GM12872 (cell line): ENCODE data around the gene PDE4C.

ENCODE experiments used
- TF ChIP-seq, protein P1 (sequence below): IDR thresholded peaks from 3 replicates; pipeline ENCODE4 v1.5.1; 2011; ENCODE audit warnings: low read depth, mild to moderate bottlenecking, low read length, moderate library complexity; ENCODE audit not compliant: insufficient read depth

PDE4C gene

DNA sequence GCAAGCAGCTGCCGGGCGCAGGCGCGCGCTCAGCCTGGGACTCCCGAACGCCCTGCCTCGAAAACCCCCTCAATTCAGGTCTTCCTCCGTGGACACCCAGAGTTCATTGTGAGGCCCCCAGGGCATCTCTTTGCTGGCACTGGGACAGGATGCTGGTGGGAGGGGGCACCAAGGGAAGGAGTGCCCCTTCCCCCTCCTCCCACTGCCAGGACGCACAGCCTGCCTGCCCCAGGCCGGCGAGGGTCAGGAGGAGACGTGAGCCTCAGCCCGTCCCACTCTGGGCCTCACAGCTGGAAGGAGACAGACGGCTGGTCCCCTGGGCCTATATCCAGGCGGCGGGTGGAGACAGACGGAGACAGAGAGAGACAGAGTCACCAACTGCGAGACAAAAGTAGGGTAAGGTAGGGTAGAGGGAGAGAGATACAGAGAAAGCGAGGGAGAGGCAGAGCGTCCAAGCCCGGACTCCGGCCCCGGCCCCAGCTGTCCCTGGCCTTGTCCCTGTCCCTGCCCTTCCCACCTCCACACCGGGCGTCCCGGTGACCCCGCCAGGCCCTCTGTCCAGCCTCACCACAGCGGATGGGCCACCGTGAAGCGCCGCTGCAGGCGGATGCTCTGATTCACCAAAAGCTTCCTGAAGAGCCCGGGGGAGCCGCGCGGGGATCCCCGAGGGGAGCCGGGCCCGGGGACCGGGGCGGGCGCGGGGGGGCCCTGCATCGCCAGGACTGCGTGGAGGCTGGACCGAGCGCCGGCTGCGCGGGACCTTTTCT lies at the start of gene PDE4C:
TSS of gene PDE4C (minus strand) at position 737 of the 767 bp plus-strand sequence. CDS start at position 714, 23 bp downstream.
- TF ChIP-seq, protein P1, sequence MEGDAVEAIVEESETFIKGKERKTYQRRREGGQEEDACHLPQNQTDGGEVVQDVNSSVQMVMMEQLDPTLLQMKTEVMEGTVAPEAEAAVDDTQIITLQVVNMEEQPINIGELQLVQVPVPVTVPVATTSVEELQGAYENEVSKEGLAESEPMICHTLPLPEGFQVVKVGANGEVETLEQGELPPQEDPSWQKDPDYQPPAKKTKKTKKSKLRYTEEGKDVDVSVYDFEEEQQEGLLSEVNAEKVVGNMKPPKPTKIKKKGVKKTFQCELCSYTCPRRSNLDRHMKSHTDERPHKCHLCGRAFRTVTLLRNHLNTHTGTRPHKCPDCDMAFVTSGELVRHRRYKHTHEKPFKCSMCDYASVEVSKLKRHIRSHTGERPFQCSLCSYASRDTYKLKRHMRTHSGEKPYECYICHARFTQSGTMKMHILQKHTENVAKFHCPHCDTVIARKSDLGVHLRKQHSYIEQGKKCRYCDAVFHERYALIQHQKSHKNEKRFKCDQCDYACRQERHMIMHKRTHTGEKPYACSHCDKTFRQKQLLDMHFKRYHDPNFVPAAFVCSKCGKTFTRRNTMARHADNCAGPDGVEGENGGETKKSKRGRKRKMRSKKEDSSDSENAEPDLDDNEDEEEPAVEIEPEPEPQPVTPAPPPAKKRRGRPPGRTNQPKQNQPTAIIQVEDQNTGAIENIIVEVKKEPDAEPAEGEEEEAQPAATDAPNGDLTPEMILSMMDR = no peak

DNA sequence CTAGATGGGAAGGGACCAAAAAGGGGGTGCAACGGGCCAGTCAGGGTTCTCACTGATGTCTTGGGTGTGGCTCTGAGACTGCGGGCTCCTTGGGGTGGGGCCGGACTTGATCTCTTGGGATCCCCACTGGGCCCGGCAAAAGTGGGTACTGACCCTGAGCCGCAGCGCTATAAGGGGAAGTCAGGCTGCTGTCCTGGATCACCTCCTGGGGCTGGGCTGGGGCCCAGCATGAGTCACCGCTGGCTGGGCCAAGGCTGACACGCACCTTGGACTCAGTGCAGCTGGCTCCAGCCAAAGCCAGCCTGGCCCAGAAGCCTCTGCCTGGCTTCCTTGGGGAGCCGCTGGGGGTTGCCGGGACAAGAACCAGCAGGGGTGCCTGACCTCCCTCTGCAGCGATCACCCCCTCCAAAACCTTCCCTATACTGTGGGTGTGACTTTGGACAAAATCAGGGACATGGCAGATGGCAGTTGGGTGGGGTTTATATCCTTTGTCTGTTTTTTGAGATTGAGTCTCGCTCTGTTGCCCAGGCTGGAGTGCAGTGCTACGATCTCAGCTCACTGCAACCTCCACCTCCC lies 48.6 kb upstream of the PDE4C start:
- TF ChIP-seq, protein P1 = no peak

DNA sequence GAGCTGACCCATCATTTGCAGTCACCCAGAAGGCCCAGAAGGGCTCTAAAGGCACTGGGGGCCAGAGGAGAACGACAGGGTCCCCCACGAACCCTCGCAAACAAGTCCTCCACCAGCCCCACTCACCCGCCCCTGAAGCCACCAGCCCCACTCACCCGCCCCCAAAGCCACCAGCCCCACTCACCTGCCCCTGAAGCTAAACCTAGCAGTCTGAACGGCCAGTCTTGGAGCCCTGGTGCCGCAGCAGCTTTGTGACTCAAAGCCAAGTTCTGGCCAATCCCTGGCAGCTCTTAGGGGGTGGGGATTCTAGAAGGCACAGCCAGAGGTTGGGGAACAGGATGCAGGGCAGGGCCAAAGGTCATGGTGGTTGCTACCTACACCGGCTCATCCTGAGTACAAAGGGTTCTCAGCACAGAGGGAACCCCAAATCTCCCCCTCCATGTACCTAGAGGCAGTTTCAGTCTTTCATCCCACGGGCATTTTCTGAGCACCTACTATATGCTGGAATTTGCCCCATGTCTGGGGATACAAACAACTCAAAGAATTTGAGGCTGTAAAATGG lies 48.1 kb upstream of the PDE4C start, which contains the start of gene IQCN:
TSS of gene IQCN (minus strand) at position 234 of the 562 bp plus-strand sequence. CDS start 4,974 bp downstream, outside the sequence.
- TF ChIP-seq, protein P1 = no peak

- TF ChIP-seq, protein P1 = no peak
These were observed 47.5 kb upstream of the PDE4C start for GRCh38 chr19:18273561-18274218.

- TF ChIP-seq, protein P1 = no peak
These were observed 45.2 kb upstream of the PDE4C start for GRCh38 chr19:18271433-18271841.

DNA sequence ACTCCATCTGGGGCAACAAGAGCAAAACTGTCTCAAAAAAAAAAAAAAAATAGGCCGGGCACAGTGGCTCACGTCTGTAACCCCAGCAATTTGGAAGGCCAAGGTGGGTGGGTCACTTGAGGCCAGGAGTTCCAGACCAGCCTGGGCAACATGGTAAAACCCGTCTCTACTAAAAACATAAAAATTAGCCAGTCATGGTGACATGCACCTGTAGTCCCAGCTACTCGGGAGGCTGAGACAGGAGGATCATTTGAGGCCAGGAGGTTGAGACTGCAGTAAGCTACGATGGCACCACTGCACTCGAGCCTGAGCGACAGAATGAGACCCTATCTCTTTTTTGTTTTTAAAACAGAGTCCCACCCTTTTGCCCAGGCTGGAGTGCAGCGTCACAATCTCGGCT lies 44.1 kb upstream of the PDE4C start:
- TF ChIP-seq, protein P1 = no peak

GRCh38 chr19:18269070-18269723 lies 43.0 kb upstream of the PDE4C start:
- TF ChIP-seq, protein P1 = no peak
